ENCODE results near the gene NDUFB10.
"Not testable (repeated sequence)": the region's sequence is repeated elsewhere in the genome, so short reads cannot be mapped to it uniquely, and the experiment has no call there.

NDUFB10 gene

GRCh38 chr16:1924095-1924494 is 35.2 kb upstream of the NDUFB10 start:
- DNase-seq (ENCODE audit: low spot score) = no peak

GRCh38 chr16:1926271-1926670 is 33.1 kb upstream of the NDUFB10 start:
- no peak for DNase-seq (ENCODE audit: low spot score)

DNA sequence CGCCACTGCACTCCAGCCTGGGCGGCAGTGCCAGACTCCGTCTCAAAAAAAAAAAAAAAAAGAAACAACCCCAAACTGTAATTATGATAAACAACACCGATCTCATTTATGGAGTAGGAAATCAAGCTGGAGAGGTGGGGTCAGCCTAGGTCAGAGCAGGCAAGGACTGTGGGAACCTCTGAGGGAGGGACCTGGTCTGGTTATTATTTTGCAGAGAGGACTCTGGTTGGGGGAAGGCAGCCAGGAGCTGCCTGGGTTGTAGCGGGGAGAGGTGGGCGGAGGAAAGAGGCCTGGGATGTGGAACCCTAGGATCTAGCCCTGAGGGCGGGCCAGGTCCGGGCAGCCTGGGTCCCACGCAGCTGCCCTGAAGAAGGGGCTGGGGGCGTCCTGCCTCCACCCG is 30.2 kb upstream of the NDUFB10 start:
- DNase-seq (ENCODE audit: low spot score) = no peak

- DNase-seq (ENCODE audit: low spot score) = peak; percentile 97
Measured at GRCh38 chr16:1929578-1930337, 29.6 kb upstream of the NDUFB10 start.

- no peak for DNase-seq (ENCODE audit: low spot score)
Measured at GRCh38 chr16:1930338-1930720, 29.0 kb upstream of the NDUFB10 start.

DNA sequence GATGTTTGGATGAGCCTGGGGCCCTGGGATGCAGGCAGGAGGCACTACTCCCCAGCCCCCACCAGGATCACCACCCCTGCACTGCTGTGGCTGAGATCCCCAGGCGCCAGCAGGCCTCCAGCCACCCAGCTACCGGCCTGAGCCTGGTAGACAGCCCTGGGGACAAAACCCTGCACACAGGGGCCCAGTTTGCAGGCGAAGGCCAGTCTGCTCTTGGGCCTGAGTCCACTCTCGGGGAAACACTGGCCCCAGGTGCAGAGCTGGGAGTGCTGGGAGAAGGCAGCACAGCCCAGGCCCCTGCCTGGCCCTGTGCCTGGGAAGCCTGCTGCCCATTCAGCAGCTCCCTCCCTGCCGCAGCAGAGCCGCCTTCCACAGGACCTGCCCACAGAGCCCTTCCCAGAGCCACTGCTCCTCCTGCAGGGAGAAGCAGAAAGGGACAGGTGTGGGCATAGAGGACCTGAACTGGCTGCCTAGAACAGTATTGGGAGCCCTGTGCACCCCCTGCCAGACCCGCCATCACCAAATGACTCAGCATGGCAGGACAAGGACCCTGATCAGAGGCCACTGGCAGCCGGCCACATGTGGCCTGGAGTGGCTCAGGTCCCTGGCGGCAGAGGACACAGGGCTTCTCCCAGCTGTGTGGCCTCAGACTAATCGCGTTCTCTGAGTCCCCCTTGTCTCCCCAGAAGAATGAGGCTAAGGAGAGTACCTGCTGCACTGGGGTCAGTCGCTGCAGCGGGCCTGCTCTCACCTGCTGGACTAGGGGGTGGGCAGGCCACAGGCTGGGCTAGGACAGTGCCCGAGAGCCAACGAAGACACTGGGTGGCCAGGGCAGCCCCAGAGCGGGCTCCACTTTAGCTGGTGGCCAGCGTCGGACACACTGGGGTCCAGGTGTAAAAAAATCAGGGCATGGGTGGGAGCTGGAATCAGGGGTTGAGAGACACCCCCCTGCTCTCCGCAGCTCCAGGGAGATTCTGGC is 27.0 kb upstream of the NDUFB10 start:
- no peak for DNase-seq (ENCODE audit: low spot score)

DNA sequence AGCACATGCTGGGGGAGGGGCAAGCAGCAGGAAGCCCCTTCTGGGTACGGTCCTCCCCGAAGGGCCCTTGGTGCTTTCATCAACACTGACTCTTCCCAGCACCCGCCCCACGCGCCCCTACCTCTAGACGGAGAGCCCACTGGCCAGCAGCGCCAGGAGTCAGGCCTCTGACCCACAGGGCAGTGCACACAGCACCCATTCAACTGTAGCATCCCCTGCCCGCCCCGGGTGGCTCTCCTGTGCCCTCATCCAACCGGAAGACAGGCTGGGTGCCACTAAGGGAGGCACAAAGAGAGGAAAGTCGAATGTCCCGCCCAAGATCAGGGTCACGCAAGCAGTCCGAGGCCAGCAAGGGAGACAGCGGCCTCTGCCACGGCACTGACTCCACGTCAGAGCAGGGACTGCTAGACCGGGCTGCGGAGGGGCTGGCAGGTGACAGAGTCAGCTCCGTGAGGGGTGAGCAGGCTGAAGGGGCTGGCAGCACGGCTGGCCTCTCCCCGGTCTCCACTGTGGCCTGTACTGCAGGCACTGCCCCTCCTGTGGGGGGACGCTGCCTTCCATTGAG is 26.2 kb upstream of the NDUFB10 start:
- DNase-seq (ENCODE audit: low spot score) = no peak

- DNase-seq (ENCODE audit: low spot score) = no peak
Measured at GRCh38 chr16:1936945-1937479, 22.3 kb upstream of the NDUFB10 start.

- no peak for DNase-seq (ENCODE audit: low spot score)
Measured at GRCh38 chr16:1938316-1938715, 21.0 kb upstream of the NDUFB10 start.

- no peak for DNase-seq (ENCODE audit: low spot score)
Measured at GRCh38 chr16:1938910-1939309, 20.4 kb upstream of the NDUFB10 start.

- DNase-seq (ENCODE audit: low spot score) = not testable (repeated sequence)
Measured at GRCh38 chr16:1939833-1940232, 19.5 kb upstream of the NDUFB10 start.

- DNase-seq (ENCODE audit: low spot score) = no peak
Measured at GRCh38 chr16:1940273-1941161, 18.8 kb upstream of the NDUFB10 start.

DNA sequence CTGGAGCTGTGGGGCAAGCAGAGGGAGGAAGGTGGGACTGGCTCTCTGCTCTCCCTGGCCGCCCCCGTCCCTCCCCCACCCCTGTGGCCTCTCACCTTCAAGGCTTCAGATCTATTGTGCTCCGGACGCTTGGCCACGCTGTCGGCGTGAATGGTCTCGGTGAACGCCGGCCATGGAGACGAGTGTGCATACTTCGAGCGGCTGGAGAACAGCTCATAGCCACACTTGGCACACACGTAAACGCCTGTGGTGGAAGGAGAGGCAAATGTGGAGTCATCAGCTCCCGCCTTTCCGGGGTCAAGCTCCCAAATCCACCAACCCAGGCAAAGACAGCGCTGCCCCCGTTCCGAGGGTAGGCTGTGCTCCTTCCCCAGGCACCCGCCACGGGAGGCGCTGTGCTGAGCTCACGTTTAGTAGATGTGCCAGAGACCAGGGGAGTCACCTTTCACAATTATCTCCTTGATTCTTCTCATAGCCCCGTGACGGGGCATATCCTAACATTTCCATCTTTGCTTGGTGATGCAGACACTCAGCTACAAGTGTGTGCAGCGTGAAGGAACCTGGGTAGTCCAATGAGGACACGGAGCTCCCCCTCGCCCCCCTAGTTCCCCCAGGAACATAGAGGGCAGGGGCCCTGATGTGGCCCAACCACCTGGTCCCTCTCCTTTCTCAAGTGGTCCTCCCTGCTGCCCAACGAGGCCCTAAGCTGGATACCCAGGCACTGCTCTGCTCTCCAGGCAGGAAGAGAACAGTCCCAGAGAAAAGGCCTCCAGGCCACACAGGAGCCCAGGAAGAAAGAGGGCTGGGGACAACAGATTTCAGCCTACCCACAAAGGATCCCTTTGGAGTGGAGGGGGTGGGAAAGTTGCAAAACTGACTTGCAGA is 17.9 kb upstream of the NDUFB10 start:
- DNase-seq (ENCODE audit: low spot score) = no peak

DNA sequence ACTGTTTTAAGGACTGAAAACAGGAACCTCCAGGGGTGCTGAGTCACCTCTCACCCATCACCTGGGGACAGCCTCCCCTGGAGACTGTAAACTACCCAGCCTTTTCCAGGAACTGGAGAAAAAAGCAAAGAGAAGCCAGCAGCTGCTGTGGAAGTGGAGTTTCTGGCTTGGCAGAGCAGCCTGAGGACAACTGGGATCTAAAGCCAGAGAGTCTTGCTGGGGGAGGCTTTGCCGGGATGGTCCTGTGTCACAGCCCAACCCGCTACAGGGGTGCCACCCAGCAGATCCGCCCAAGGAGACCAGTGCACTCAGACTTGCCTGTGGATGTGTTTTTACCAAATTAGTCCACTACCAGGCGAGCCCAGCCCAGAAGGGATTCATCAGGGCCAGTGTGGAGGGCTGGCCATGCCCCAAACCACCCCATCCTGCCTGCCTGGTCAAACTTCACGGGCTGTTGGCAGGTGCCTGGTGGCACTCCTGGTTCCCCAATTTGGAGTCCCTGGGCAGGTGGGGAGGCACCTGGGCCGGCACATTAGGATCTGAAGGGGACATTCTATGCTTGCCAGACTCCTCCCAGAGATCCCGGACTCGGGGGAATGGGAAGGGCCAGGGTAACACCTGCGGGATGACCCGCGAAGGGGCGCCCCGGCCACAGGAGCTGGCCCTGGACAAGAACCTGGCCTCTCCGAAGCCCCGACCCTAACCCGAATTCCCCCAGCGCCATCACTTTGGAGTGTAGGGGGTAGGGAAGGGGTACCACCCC is 17.1 kb upstream of the NDUFB10 start:
- peak; percentile 45 for DNase-seq (ENCODE audit: low spot score)

DNA sequence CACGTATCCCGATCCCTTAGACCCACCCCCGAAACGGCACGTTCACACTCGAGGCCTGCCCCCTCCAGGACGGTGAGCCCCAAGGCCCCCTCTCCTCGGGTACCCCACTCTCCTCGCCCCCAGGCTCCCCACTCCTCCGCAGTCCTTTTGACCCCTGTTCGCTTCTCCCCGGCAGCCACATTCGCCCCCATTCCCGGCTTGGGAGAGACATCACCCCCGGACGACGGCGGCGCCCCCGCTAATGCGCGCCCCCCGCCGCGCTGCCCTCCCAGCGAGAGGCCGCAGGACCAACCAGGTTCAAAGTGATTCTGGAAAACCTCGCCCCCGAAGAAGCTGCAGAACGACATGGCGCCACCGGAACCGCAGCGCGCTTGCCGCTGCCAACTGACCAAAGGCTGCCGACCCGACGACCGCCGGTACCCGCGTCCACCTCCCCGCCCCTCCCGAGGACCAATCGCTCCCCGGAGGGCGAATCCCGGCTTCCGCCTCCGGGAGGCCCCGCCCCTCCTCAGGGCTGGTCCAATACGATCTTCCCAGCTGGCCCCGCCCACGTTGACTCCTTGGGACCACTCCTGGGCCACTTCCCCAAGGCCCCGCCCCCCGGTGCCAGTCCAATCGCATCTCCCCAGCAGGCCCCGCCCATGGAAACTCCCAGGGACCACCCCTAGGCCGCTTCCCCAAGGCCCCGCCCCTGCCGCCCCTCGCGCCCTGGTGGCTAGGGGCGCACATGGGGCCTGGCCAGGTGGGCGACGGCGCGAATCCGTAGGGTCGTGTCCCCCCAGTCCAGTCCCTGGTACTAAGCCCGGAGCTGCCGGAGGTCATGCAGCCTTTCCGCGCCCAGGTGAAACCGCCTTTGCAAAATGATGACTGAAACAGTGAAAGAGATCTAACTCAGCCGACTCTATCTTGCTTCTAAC is 16.3 kb upstream of the NDUFB10 start, which contains the start of gene MSRB1:
MSRB1 (minus strand) TSS at position 390 of the 917 bp plus-strand sequence; CDS start at position 347, 43 bp downstream.
- peak; percentile 100 for DNase-seq (ENCODE audit: low spot score)

GRCh38 chr16:1944612-1945199 is 14.6 kb upstream of the NDUFB10 start:
- no peak for DNase-seq (ENCODE audit: low spot score)

GRCh38 chr16:1945559-1946391 is 13.6 kb upstream of the NDUFB10 start:
- no peak for DNase-seq (ENCODE audit: low spot score)

Measured in hepatic stellate cell (primary cell).